Testis (tissue), 2 donors: ENCODE results near the gene SLC25A26.

Experiments
- POLR2A ChIP-seq: fragments of 450-650 bp; IDR thresholded peaks from one replicate; pipeline ENCODE4 v1.6.1; 2017; ENCODE audit warnings: antibody characterized with exemption, mild to moderate bottlenecking, moderate library complexity
- TF ChIP-seq, protein P1 (sequence below), 3 experiments: fragments of 450-650 bp in 2 of 3; fragments of 200-600 bp in 1 of 3; sonication (generic) in 1 of 3; IDR thresholded peaks; one replicate each; pipeline ENCODE4 v1.5.1; 2016 to 2019; ENCODE audit warnings: antibody characterized with exemption in 3 of 3, mild to moderate bottlenecking in 2 of 3, moderate library complexity in 1 of 3

DNA sequence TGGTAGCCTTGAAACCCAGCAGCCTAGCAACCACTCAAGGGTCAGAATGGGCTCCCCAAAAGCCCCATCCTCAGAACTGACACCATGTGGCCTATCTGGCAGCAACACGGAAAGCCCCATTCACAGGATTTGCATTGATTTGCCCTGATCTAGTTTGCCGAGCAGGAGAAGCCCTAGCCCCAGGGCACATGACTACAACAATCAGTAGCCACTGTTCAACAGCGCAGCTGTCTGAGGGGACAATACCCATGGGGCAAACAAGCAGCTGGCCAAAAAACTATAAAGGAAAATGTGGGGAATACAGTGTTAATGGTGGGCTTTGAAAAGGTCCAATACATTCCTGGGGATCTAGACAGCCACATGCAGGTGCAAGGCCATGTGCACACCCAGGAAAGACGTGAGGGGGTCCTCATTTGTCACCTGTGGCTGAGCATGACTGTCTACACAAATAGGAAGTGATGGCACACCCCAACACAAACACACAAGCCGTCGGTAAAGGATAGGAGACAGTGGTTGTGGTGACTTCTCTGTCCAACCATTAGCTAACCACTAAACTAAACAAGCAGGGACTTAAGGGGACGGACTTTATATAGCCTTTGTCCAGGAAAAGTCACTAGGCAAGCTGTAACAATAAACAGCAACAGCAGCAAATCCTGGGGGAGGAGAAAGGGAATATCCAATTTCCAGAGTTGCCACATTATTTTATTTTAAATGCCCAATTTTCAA is 166.3 kb downstream of the SLC25A26 start:
- TF ChIP-seq, protein P1, sequence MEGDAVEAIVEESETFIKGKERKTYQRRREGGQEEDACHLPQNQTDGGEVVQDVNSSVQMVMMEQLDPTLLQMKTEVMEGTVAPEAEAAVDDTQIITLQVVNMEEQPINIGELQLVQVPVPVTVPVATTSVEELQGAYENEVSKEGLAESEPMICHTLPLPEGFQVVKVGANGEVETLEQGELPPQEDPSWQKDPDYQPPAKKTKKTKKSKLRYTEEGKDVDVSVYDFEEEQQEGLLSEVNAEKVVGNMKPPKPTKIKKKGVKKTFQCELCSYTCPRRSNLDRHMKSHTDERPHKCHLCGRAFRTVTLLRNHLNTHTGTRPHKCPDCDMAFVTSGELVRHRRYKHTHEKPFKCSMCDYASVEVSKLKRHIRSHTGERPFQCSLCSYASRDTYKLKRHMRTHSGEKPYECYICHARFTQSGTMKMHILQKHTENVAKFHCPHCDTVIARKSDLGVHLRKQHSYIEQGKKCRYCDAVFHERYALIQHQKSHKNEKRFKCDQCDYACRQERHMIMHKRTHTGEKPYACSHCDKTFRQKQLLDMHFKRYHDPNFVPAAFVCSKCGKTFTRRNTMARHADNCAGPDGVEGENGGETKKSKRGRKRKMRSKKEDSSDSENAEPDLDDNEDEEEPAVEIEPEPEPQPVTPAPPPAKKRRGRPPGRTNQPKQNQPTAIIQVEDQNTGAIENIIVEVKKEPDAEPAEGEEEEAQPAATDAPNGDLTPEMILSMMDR (IDR thresholded peaks at IDR 0.05) = no peak
- TF ChIP-seq POLR2A = no peak
